ENCODE data around the gene BPI.
"Not testable (repeated sequence)": the region's sequence is repeated elsewhere in the genome, so short reads cannot be mapped to it uniquely, and the experiment has no call there.

The BPI gene

DNA sequence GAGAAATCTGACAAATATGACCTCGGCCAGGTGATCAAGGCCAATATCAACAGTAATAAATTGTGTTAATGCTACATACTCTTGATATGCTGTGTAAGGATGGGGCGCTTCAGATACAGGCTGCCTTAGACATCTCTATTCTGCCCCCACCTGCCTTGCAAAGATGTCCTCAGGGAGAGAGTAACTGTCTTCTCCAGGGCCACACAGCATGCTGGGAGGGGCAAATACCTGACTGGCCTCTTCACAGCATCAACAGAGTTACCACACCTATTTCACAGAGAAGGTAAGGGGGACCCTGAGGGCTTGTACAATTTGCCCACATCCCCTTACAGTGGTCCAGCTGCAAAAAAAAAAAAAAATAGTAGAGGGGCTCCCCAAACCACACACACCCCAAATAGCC lies 26.3 kb upstream of the BPI start:
- no peak for DNase-seq (ENCODE audit: low read depth in 1 of 2, low spot score in 1 of 2)

DNA sequence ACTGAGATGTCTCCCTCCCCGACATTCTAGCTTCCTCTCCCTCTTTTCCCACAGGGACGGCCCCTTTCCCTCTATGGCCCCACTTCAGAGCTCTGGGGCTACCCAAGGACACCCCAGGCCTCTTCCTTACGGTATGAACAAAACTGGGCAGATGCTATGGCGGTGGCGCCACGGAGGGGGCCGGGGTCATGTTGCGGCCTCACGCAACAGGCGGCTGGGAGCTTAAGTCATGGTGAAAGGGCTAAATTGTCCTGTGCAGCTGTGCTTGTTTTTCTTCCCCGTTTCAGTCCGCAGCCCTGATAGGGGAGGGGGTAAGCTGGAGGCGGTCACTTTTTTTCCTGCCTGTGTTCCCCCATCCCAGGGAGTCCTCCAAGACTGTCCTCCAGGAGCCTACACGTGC lies 25.8 kb upstream of the BPI start:
- DNase-seq (ENCODE audit: low read depth in 1 of 2, low spot score in 1 of 2), result no peak

DNA sequence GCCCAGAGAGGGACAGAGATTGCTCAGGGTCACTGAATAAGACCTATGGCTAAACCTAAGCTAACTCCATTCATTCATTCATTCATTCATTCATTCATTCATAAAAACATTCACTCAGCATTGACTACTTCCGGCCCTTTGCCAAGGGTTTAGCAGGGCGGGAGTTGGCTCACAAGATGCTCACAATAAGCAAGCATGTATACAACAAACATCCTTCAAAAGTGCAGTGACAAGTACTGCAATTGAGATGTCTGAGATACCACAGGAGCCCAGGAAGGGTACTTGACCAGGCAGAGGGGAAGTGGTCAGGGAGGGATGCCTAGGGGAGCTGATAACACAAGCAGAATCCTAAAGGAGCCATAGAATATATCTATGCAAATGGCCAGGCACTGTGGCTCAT lies 25.2 kb upstream of the BPI start:
- DNase-seq (ENCODE audit: low read depth in 1 of 2, low spot score in 1 of 2), result no peak

DNA sequence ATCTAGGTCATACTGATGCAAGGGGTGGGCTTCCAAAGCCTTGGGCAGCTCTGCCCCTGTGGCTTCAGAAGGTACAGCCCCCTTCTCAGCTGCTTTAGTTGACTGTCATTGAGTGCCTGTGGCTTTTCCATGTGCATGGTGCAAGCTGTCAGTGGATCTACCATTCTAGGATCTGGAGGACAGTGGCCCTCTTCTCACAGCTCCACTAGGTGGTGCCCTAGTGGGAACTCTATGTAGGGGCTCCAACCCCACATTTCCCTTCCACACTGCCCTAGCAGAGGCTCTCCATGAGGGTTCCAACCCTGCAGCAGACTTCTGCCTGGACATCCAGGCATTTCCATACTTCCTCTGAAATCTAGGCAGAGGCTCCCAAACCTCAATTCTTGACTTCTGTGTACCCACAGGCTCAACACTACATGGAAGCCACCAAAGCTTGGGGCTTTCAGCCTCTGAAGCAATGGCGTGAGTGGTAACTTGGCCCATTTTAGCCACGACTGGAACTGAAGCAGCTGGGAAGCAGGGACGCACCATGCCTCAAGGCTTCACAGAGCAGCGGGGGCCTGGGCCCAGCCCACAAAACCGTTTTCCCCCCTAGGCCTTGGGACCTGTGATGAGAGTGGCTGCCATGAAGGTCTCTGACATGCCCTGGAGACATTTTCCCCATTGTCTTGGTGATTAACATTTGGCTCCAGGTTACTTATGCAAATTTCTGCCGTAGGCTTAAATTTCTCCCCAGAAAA lies 22.6 kb upstream of the BPI start:
- not testable (repeated sequence) for DNase-seq (ENCODE audit: low read depth in 1 of 2, low spot score in 1 of 2)

DNA sequence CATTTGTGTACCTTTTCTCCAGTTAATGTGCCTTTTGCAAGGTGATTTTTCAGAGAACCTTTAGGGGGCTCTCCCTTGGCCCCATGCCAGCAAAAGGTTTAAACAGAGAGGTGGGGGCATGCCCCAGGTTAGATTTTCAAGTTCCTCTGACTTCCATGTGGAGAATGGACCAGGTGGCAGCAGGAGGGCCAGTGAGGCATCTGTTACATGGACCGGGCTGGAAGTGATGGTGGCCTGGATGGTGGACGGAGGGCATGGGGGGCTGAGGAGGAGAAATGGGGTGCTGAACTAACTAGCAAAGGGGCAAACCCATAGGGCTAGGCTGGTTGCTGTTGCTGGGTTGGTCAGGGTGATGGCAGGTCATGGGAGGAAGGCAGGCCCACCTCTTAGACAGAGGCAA lies 20.7 kb upstream of the BPI start:
- no peak for DNase-seq (ENCODE audit: low read depth in 1 of 2, low spot score in 1 of 2)

DNA sequence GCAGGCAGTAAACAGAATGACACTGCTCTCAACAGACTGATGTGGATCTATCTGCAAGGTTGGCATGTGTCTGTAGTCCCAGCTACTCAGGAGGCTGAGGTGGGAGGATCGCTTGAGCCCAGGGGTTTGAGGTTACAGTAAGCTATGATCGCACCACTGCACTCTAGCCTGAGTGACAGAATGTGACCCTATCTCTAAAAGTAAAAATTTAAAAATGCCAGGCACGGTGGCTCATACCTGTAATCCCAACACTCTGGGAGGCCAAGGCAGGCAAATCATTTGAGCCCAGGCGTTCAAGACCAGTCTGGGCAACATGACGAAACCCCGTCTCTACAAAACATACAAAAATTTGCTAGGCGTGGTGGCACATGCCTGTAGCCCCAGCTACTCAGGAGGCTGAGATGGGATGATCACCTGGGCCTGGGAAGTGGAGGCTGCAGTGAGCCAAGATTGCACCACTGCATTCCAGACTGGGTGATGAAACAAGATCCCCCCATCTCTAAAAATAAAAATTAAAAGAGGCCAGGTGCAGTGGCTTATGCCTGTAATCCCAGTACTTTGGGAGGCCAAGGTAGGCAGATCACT lies 19.8 kb upstream of the BPI start:
- DNase-seq (ENCODE audit: low read depth in 1 of 2, low spot score in 1 of 2), result not testable (repeated sequence)

DNA sequence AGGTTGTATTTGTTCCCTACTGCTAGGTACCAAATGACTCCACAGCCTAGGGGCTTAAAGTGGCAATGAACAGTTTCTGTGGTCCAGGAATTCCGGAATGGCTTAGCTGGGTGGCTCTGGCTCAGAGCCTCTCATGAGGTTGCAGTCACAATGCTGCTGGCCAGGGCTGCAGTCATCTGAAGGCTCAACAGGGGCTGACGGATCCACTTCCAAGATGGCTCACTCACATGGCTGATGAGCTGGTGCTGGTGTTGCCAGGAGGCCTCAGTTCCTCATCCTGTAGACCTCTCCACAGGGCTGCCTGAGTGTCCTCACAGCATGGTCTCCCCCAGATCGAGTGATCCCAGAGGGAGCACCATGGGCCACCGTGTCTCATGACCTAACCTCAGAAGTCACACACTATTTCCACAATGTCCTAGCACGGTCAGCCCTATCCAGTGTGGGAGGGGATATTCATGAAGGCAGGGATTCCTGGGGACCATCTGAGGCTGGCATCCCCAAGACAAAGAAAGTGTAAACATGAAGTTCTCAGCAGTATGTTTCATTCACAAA lies 19.0 kb upstream of the BPI start:
- DNase-seq (ENCODE audit: low read depth in 1 of 2, low spot score in 1 of 2), result no peak

DNA sequence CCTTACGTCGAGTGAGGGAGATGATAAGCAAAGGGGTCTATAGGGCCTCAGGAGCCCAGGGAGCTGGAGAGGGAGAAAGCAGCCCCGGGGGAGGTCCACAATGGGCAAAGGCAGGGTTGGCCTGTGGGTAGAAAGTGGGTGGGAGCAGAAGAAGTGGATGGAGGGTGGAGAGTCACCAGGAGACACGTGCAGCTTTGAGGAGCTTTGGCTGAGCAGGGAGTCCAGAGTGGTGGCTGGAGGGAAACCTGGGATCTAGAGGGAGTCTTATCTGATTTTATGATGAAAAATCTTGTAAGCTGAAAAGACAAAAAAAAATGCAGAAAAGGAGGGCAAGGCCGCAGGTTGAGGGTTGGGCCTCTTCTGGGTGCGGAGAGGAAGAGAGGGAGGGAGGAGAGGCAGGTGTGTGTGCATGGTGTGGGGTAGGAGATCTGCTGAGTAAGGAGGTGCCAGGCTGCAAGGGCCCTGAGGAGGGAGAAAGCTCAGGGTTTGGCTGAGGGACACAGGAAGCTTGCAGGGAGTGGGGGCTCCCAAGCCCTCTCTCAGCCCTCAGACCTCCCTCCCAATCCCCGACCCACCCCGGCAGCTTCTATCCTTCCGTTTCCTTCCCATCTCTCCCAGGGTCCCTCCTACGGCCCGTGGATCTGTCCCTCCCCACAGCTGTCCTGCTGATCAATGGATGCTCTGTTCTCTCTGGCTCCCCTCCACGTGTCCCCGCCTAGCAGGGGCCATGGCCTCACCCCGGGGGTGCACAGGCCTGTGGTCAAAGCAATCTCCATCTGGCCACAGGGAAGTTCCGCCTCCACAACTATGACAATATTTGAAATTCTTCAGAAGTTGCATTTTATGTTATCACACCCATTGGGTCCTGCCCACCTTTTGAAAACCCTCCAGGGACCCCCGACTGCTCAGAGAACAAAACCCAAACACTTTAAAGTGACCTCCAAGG lies 17.1 kb upstream of the BPI start:
- no peak for DNase-seq (ENCODE audit: low read depth in 1 of 2, low spot score in 1 of 2)

DNA sequence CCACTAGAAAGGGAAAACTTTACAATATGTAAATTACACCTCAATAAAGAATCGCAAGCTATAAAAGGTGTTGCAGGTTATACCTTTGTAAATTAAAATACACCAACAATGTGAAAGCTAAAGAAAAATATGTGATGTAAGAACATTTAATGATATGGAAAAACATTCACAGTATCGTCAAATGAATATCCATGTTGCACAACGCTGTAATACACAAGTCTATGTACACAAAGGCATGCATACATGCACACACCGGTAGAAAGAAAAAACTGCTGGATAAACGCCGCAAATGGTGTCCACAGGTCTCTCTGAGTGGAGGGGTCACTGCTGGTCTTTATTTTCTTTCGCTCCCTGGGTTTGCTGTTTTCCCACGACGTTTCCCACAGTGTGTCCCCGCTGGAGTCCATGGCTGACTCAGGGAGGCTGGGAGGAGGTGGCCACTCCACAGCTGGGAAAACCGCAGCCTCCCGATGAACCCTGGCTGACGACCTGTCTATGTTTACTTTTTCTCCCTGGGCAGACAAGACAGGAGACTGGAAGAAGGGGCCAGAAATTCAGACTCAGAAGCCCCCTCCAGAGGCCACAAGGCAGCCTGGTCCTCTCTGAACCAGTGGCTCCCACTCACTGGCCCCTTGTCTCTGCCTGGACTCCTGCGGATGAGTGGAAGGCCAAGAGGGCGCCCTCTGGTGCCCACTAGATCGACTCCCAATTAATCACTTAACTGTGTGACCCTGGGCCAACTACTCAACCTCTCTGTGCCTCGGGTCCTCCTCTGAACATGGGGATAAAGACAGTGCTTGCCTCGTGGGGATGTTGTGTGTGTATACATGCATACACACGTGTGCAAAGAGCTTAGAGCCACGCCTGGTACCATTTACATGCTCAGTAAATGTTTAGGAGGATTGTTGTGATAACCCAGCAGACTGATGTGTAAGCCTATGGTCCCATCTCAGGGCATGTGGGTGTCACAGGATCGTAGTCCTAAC lies 12.8 kb upstream of the BPI start:
- no peak for DNase-seq (ENCODE audit: low read depth in 1 of 2, low spot score in 1 of 2)

DNA sequence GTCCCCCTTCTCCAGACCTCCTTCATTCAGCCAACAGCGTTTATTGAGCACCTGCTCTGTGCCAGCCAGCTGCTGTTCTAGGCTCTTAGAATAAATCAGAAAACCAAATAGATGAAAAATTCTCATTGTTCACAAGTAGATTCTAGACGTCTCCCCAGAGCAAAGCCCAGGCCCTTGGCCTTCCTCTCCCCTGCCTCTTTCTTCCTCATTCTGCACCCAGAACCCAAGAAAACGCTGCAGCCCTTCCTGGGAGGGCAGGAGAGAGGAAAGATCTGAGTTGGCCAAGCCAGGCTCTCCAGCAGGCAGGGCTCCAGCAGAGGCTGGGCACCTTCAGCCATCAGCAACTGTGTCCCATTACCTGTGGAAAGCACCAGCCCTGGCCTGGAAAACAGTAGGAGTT lies 12.0 kb upstream of the BPI start:
- DNase-seq (ENCODE audit: low read depth in 1 of 2, low spot score in 1 of 2), result no peak

DNA sequence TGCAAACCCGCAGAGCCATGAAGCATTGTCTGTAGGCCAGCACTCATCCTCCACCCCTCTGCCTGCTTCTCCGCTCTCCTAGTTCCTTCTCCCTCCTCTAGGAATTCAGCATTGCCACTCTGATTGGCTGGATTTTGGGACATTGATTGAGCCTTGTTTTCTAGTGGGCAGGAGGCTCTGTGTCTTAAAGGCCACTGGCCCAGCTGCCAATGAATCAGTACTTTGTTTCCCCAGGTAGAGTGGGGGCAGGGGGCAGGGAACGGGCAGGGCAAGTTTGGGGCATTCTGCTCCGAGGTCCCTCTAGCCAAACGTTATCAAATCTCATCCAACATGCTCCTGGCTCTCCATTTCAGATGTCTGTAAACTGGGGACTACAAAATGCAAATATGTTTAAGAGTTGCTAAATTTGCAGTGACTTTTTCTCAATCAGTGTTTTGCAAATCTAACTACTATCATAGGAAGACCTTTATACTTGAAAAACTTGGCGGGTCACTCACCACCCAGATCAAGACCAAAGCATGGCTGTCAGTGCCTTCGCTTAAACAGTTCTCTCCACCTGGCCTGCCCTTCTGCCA lies 10.4 kb upstream of the BPI start:
- no peak for DNase-seq (ENCODE audit: low read depth in 1 of 2, low spot score in 1 of 2)

DNA sequence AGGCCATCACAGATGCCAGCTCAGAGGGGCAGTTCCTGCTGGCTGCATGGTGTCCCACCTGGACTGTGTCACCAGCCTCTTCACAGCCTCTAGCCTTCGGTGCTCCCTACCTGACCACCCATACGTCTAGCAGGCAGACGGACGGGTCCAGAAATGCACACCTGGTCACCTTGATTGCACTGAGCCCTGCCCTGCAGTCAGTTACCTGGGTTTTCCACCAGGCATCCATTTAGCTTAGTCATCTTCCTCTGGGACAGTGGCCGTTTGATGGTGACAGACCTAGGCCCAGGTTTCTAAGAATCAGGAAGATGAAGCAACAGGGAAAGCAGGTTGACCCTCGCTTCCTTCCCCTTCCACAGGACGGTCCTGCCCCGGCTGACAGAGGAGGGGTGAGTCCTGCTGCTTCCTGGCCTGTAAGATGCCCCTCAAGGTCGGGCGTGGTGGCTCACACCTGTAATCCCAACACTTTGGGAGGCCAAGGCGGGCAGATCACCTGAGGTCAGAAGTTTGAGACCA lies 9.8 kb upstream of the BPI start:
- DNase-seq (ENCODE audit: low read depth in 1 of 2, low spot score in 1 of 2), result no peak

DNA sequence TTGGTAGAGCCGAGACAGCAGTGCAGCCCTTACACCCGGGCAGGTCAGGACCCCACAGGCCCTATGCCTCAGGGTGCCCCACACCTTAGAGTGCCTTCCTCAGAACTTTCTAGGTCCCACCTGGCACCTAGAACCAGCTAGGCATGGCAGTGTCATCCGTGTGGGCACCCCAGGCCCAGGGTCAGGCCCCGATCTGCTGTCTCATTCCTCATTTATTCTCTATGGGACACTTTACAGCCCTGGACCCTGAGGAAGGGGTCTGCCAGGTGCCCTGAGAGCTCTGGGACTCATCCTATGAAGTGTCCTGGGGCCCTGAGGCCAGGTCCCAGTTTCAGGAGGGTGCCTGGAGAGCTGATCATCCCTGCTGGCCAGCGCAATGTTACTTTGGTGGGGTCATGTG lies 8.1 kb upstream of the BPI start:
- DNase-seq (ENCODE audit: low read depth in 1 of 2, low spot score in 1 of 2), result no peak

DNA sequence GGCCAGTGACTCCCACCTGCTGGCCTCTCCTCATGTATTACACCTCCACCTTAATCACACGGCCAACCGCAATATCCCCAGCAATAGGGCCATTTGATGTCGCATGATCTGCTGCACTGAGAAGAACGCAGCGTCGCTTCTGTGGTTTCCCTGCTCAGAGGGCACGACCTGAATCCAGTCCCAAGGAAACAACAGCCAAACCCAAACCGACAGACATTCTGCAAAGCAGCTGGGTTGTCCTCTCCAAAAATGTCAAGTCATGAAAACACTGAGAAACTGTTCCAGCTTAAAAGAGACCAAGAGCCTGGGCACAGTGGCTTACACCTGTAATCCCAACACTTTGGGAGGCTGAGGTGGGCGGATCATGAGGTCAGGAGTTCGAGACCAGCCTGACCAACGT lies 7.5 kb upstream of the BPI start:
- DNase-seq (ENCODE audit: low read depth in 1 of 2, low spot score in 1 of 2), result no peak

DNA sequence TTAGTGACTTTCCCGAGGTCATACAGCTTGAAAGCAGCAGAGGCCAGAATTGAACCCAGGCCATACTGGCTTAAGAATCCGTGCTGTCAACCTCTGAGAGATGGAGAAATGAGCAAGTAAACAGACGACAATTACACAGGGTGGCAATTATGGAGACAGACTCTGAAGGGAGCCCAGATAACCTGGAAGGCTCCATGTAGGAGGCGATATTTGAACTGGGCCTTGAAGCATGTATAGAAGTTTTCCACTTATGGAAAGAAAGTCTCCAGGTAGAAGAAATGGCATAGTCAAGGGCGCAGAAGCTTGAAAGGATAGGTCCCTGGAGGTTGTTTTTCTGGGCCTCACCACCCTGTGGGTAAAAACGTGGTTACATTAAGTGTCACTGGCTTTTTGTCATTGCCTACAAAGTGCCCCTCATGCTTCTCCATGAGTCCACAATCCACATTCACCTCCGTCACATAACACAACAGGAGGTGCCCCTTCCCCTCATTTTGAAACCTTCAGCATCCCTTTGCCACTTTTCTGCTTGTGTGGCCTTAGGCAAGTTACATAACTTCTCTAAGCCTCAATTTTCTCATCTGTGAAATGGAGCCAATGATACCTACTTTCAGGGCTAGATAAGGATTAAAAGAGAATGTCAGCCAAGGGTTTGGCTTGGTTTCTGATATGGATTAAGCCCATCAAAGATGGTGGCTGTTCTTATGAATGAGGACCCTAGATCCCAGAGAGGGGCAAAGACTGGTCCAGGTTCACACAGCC lies 5.9 kb upstream of the BPI start:
- DNase-seq (ENCODE audit: low read depth in 1 of 2, low spot score in 1 of 2), result no peak

DNA sequence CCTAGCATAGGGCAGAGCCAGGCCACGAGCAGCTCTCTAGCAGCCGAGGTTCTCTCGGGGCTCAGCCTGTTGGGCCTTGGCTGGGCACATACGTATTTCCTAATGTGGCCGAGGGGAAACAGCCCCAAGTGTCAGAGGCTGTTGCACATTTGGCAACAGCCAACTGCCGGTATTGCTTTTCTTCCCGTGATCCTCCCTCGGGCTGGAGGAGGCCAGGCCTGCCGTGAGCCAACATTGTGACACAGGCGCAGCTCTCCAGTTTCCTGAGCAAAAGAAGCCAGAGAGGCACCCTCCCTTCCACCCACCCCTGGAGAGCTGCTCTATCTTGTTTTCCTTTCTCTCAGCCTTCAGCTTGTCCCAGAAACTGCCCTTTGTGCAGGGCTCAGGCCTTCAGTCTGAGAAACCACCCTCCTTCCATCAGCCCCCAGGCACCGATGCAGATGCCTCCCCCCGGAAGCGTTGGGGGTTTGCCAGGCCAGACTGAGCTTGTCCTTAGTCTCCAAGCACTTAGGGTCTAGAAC lies 5.1 kb upstream of the BPI start:
- DNase-seq (ENCODE audit: low read depth in 1 of 2, low spot score in 1 of 2), result no peak

DNA sequence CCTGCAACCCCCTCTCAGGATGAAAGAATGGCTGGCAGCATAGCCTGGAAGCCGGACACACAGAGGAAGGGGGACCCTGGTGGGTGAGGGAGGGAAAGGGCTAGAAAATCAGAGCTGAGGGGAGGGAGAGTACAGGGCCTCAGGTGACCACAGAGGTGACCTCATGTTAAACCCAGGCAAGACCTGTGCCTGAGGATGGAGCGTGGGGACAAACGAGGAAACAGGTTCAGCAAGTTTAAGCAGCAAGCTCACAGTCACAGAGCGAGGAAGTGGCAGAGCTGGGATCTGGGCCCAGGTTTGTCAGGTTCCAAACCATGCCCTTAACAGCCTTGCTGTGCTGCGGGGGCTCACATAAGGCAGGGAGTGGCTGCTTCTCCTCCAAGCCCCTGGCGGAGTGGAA lies 4.0 kb upstream of the BPI start:
- DNase-seq (ENCODE audit: low read depth in 1 of 2, low spot score in 1 of 2), result no peak

DNA sequence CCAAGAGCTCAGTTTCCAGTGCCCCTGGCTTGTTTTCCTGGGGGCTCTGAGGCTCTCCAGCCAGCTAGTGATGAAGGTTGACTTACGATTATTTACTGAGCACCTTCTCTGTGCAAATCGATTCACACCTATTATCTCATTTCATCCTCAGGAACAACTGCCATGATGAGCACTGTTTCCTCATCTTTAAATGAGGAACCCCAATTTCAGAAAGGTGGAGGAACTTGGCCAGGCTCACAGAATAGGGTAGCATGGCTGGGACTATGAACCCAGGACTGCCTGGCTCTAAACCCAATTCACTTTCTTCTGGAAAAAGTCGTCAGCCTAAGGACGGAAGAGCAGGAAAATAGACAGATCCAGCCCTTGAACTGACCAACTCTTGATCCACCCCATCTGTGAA lies 3.5 kb upstream of the BPI start:
- no peak for DNase-seq (ENCODE audit: low read depth in 1 of 2, low spot score in 1 of 2)

DNA sequence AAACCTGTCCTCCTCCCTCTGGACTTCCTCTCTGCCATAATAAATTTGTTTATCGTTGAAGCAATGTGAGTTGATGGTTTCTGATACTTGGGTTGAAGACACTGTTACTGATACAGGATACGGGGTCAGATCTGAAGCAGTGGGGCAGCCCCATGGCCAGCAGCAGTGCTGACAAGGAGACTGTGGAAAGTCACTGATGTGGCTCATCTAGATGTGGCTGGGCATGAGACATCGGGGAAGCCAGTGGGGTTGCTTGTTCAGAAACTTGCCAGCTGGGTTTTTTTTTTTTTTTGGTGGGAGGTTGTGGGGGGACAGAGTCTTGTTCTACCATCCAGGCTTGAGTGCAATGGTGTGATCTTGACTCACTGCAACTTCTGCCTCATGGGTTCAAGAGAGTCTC lies 2.6 kb upstream of the BPI start:
- DNase-seq (ENCODE audit: low read depth in 1 of 2, low spot score in 1 of 2), result no peak
